HG03196 (cell line): Measurements from ENCODE around the gene TAAR6.
"Not testable (repeated sequence)": the region's sequence is repeated elsewhere in the genome, so short reads cannot be mapped to it uniquely, and the experiment has no call there.

Source experiments
- ATAC-seq: cut with Tn5 transposase; IDR thresholded peaks from one replicate; pipeline ENCODE4 v1.9.1; 2021; ENCODE audit not compliant: unreplicated experiment

TAAR6 gene

DNA sequence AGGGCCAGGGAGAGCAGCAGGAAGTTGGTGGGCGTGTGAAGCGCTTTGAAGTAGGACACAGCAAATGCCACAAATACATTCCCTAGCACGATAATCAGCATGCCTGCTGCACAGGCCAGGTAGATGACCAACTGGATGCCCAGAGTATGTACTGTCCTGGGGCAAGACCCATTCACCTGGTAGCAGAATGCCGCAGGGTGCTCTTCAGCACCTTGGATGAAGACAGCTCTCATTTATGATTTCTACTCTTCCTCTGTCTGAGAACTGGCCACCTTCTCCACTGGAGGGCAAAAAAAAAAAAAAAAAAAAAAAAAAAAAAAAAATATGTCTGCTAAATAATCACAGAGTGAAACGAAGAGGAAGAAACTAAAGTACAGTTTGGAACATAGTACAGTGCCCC, 19.3 kb downstream of the TAAR6 start, which contains the start of gene TAAR5:
TAAR5 (minus strand) TSS at position 288 of the 400 bp plus-strand sequence; CDS start at position 233, 55 bp downstream.
- no peak for ATAC-seq

DNA sequence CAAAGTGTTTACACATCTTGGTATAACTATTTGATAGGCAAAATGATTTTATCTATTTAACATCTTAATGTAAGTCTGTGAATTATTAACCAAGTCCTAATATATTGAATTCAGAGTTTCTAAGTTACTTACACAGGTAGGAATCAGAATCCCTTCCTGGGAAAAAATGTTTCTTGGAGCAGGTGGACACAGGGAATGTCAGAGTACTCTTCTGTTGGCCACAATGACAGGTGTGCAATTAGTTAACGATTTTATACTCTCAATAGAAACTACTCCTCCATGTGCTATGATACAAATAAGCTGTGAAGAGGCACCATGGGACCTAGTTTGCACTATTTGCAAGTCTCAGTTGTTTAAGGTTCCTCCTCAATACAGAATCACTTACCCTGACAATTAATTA, 20.2 kb downstream of the TAAR6 start:
- no peak for ATAC-seq

DNA sequence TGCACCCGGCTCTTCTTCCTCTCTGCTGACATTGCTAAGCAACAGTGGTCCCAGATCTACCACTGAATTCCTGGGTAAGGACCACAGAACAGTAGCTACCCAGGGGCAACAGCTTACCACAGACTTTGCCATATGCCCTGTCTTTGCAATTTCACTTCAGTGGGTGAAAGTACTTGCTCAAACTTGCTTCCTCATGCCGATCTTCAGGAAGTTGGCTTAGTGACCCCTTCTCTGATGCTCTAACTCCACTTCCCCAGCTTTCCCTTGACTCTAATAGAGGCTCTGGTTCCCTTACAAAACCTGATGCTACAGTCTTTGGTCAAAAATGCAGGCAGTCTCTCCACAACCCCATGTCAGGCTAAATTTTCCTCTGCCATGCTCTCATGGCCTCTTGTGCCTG, 22.7 kb downstream of the TAAR6 start:
- ATAC-seq: no peak

DNA sequence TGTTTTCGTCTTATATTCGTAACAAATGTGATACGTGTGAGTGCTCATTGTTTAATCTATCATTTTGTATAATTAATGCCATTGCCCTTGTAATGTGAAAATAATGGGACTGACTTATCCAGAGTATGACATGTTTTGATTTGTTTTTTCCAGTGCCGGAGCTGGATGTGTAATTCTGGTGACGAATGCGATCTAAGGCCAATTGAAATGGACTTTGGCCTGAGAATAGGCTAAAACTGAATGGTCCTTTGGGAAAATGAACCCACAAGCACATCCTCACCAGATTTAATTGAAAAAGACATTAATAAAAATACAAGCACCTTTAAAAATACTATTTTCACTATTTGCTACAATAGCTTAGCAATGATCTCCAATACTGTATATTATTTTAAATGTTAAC, 26.1 kb downstream of the TAAR6 start:
- no peak for ATAC-seq

DNA sequence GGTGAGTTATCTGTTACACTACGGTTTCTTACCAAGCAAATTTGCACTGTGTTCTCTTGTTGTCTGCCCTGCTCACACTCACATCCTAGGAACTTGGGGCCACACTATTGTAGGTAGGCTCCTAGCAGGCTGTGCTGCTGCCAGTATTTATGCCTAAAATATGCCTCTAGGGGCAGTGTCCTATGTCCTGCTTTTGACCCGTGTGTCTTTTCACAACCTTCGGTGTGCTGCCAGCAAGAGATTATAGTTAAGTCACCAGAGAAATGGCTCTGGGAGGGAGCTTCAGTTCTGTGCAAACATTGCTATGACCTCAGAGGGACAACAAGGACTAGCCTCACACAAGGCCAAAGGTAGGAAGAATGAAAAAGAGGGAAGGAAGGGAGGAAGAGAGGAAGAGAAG, 28.4 kb downstream of the TAAR6 start:
- ATAC-seq: peak; percentile 67

DNA sequence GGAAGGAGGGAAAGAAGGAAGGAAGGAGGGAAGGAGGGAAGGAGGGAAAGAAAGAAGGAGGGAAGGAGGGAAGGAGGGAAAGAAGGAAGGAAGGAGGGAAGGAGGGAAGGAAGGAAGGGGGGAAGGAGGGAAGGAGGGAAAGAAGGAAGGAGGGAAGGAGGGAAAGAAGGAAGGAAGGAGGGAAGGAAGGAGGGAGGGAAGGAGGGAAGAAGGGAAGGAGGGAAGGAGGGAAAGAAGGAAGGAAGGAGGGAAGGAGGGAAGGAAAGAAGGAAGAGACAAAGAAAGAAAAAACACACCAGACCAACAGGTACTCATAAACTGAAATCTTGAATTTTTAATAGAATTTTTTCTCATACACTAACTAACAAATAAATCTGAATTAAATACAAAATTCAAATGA, 30.8 kb downstream of the TAAR6 start:
- ATAC-seq: not testable (repeated sequence)

DNA sequence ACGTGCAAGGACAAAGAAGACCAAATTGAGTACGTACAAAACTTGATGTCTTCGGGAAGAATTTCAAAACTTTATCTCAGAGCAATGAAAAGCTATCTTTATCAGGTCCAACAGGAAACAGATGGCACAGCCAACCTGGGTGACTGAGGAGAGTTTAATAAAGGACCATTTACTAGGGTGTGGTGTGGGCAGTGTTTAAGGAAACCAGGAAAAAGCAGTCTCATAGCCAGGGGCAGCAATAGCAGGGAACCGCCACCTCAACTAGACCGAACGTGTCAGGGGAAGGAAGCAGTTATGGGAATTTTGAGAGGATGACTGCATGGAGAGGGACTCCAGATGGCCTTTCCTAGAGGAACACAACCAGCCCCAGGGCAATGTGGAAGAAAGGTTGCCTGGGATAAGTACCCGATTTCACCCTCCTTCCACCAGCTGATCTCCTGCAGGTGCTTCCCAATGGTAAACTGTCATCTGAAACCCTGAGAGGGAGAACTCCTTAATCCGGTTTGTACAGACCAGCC, 34.6 kb downstream of the TAAR6 start:
- ATAC-seq: no peak

DNA sequence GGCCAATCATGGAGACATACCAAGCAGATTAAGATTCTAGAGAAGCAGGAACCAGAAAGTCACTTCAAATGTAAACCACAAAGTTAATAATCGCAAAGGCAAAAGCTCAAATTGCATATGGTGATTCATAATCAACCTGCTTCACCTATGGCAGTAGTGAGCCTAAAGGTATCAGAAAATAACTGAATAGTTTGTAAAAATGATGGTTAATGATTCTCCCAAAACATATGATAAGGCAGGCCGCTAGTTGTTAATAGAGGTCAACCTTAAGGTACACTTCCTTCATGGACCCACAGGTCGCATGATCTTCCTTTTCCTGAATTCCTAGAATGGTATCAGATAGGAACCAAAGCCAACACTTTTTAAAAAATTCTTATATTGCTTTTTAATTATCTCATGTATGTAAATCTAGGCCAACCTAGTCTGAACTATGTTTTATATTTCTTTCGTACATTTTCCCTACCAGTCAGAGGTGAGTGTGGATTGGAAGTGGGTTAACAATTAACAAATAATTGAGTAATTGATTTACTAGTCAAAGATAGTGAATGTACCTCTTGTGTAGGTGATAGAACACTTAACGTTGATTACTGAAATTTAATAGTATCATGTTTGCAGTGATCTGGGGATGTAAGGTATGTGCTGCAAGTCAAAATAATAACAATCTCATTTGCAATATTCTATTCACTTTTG, 37.6 kb downstream of the TAAR6 start:
- peak; percentile 73 for ATAC-seq

DNA sequence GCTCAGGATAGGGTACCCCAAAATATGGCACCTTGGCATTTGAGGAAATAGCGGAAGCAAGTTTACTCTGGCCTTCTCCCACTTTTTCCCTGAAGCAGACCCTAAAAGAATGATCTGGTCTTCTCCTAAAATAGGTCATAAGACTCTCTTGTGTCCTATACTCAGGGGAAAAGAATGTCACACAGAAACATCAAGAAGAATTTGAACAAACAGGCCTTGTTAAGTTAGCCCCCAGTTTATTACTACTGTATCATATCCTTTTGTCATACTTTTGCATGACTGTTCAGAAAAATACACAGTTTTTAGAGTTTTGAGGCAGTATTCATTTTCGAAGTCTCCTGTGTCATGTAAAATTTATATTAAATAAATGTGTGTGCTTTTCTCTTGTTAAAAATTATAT, 41.5 kb downstream of the TAAR6 start:
- ATAC-seq: no peak

DNA sequence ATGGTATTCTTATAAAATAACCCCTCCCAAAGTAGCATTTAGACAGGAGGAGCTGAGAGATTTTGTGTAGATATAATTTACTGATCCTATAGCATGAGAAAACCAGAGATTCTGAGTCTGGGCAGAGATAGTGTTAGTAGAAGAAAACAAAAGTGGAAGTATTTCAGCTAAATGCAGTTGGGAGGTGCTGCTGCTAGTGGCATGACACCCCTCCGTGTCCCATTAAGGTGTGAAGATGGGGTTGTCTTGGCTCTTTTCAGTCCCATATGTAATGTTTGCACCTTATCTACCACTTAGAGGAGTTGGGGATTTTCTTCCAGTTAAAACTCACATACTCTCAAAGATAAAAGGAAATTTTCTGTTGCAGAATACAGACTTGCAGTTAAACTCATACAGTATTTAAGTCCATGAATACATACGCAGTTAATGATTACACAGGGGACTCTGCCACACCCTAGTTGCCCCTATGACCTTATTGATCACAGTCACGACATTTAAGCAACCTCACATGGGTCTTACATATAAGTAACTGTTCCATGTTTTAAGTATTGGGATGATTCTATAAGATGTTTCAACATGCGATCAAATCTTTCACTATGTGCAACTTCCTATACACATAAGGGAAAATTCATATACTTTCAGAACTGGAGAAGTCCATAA, 42.5 kb downstream of the TAAR6 start:
- ATAC-seq: peak; percentile 49

DNA sequence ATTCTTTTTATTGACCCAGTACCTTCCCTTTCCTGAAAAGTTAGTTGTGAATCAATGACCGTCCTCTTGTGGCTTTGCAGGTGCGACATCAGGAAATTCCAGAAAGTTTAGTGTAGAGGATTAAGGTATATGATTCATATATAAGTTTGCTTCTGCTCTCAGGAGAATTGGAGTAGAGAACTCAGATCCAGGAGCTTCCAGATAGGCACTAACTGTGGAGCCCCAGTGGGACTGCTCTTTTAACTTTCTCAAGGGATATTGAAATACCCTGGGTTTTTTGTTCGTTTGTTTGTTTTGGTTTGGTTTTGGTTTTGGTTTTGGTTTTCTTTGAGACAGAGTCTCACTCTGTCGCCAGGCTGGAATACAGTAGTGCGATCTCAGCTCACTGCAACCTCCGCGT, 44.4 kb downstream of the TAAR6 start:
- ATAC-seq: peak; percentile 54

DNA sequence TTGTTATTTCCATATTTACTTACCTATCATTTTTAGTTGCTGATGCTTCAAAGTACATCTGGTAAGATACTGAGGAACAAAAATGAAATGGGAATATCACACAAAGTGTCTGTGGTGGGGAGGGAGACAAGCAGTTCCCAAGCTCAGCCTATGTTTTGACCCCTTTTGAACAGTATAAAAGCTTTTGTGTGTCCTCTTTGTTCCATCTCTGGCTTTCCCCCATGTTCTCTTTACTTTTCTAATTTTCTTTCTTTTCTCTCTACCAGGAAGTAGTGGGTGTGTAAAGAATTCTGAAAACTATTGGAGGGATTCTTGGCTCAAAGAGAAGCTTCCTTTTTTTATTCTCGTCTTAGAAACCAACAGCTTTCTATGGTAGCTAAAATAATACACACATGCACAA, 46.6 kb downstream of the TAAR6 start:
- ATAC-seq: no peak
